K562 (cell line): ENCODE measurements around the gene ZNF17.

Source experiments
- CHD4 ChIP-seq: fragments of 200-600 bp; sonication (generic); IDR thresholded peaks from 3 replicates; pipeline ENCODE4 v1.6.1; 2012; ENCODE audit warnings: low read depth, mild to moderate bottlenecking, mixed read lengths, low read length, inconsistent platforms; ENCODE audit not compliant: insufficient read depth, insufficient replicate concordance, poor library complexity, severe bottlenecking
- DIDO1 ChIP-seq: fragments of 450-650 bp; IDR thresholded peaks from 2 replicates; pipeline ENCODE4 v1.6.1; 2016; ENCODE audit warnings: low read depth, missing biosample characterization, missing genetic modification characterization
- GATA2 ChIP-seq: sonication (generic); formaldehyde crosslinking; IDR thresholded peaks from 2 replicates; pipeline ENCODE4 v1.4.0; 2020; ENCODE audit warnings: mild to moderate bottlenecking, missing genetic modification reagents
- RFX5 ChIP-seq: IDR thresholded peaks from 2 replicates; pipeline ENCODE4 v1.6.1; 2011; ENCODE audit warnings: low read depth, mild to moderate bottlenecking, improper control_type of control experiment, low read length
- SMARCE1 ChIP-seq: fragments of 450-650 bp; IDR thresholded peaks from 2 replicates; pipeline ENCODE4 v1.7.1; 2016; ENCODE audit warnings: mild to moderate bottlenecking
- TFAM ChIP-seq: fragments of 250-450 bp; sonication (Bioruptor Pico); conservative IDR thresholded peaks from 2 replicates; pipeline ENCODE4 v1.5.0; 2021; ENCODE audit warnings: mild to moderate bottlenecking, moderate library complexity
- TF ChIP-seq, protein P1 (sequence below): fragments of 250-450 bp; sonication (Bioruptor Pico); IDR thresholded peaks from 2 replicates; pipeline ENCODE4 v1.8.0; 2021; ENCODE audit warnings: borderline replicate concordance, mild to moderate bottlenecking, moderate library complexity; ENCODE audit not compliant: poor library complexity, severe bottlenecking
- TF ChIP-seq, protein P2 (sequence below), 3 experiments: IDR thresholded peaks in 2 of 3; conservative IDR thresholded peaks in 1 of 3; 2 replicates each; pipeline ENCODE4 v1.5.1; 2011 to 2012; ENCODE audit warnings: low read length in 3 of 3, mild to moderate bottlenecking in 3 of 3, control low read depth in 2 of 3, improper control_type of control experiment in 1 of 3, inconsistent platforms in 1 of 3, low read depth in 1 of 3, mixed read lengths in 1 of 3, moderate library complexity in 1 of 3; ENCODE audit not compliant: insufficient read depth in 2 of 3
- TF ChIP-seq, protein P3 (sequence below): sonication (generic); formaldehyde crosslinking; IDR thresholded peaks from 2 replicates; pipeline ENCODE4 v1.5.0; 2020; ENCODE audit warnings: missing genetic modification reagents
- TF ChIP-seq, protein P4 (sequence below): fragments of 450-650 bp; IDR thresholded peaks from one replicate; pipeline ENCODE4 v1.6.1; 2018; ENCODE audit warnings: mild to moderate bottlenecking, moderate library complexity; ENCODE audit not compliant: partially characterized antibody
- TF ChIP-seq, protein P5 (sequence below): sonication (generic); formaldehyde crosslinking; IDR thresholded peaks from 2 replicates; pipeline ENCODE4 v1.8.0; 2022; ENCODE audit warnings: missing genetic modification reagents, mild to moderate bottlenecking, borderline replicate concordance
- TF ChIP-seq, protein P6 (sequence below): fragments of 450-650 bp; IDR thresholded peaks from 2 replicates; pipeline ENCODE4 v1.7.1; 2018; ENCODE audit warnings: mild to moderate bottlenecking, low read depth; ENCODE audit not compliant: partially characterized antibody
- TF ChIP-seq, protein P7 (sequence below): sonication (generic); formaldehyde crosslinking; IDR thresholded peaks from 2 replicates; pipeline ENCODE4 v1.9.0; 2022; ENCODE audit warnings: mild to moderate bottlenecking, missing genetic modification reagents

DNA sequence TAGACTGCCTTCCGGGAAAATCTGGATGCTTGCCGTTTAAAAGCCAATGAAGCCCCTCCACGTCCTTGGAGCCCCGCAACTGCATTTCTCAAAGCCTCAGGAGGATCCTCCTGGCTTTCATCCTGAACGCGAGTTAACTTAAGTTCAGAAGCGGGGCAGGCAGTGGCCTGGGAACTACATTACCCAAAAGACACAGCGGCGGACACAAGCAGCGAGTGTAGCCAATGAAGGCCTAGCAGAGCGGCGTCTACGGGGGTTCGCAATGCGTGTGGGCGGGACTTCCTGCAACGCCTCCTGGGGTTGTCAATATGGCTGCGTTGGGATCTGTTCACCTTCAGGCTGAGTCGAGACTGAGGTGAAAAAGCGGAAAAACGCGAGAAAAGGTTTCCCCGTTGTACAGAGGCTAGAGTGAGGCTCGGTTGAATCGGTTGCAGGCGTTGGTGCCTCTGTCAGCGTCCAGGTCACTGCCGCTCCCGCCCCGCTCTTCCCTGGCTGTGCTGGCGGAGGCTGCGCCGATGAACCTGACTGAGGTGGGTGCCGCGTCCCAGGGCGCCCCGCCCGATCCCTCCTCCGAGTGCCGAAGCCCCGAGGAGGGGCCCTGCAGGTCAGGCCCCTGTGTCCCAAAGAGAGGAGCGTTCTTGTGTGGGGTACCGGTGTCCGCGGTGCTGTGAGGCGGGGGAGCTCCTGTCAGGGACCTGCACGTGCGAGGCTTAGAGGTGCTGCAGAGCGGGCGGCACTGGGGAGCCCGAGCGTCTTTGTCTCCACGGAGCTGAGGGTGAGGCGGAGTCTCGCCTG, at the start of gene ZNF17:
- TF ChIP-seq, protein P1, sequence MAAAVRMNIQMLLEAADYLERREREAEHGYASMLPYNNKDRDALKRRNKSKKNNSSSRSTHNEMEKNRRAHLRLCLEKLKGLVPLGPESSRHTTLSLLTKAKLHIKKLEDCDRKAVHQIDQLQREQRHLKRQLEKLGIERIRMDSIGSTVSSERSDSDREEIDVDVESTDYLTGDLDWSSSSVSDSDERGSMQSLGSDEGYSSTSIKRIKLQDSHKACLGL (CRISPR knock-in tag) = no peak
- TF ChIP-seq, protein P2, sequence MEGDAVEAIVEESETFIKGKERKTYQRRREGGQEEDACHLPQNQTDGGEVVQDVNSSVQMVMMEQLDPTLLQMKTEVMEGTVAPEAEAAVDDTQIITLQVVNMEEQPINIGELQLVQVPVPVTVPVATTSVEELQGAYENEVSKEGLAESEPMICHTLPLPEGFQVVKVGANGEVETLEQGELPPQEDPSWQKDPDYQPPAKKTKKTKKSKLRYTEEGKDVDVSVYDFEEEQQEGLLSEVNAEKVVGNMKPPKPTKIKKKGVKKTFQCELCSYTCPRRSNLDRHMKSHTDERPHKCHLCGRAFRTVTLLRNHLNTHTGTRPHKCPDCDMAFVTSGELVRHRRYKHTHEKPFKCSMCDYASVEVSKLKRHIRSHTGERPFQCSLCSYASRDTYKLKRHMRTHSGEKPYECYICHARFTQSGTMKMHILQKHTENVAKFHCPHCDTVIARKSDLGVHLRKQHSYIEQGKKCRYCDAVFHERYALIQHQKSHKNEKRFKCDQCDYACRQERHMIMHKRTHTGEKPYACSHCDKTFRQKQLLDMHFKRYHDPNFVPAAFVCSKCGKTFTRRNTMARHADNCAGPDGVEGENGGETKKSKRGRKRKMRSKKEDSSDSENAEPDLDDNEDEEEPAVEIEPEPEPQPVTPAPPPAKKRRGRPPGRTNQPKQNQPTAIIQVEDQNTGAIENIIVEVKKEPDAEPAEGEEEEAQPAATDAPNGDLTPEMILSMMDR (IDR thresholded peaks at IDR 0.05 in 2 of 3, conservative IDR thresholded peaks at IDR 0.05 in 1 of 3; ENCODE audit: insufficient read depth in 2 of 3, low read depth in 1 of 3, low read length in 3 of 3) = no peak
- TF ChIP-seq, protein P3, sequence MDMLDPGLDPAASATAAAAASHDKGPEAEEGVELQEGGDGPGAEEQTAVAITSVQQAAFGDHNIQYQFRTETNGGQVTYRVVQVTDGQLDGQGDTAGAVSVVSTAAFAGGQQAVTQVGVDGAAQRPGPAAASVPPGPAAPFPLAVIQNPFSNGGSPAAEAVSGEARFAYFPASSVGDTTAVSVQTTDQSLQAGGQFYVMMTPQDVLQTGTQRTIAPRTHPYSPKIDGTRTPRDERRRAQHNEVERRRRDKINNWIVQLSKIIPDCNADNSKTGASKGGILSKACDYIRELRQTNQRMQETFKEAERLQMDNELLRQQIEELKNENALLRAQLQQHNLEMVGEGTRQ (CRISPR knock-in tag) = no peak
- peak; percentile 63; the same call in 1 of the 2 replicates for TF ChIP-seq DIDO1
- TF ChIP-seq, protein P4, sequence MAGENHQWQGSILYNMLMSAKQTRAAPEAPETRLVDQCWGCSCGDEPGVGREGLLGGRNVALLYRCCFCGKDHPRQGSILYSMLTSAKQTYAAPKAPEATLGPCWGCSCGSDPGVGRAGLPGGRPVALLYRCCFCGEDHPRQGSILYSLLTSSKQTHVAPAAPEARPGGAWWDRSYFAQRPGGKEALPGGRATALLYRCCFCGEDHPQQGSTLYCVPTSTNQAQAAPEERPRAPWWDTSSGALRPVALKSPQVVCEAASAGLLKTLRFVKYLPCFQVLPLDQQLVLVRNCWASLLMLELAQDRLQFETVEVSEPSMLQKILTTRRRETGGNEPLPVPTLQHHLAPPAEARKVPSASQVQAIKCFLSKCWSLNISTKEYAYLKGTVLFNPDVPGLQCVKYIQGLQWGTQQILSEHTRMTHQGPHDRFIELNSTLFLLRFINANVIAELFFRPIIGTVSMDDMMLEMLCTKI = no peak
- TF ChIP-seq TFAM (CRISPR knock-in tag) = no peak
- TF ChIP-seq CHD4 = no peak
- TF ChIP-seq, protein P5, sequence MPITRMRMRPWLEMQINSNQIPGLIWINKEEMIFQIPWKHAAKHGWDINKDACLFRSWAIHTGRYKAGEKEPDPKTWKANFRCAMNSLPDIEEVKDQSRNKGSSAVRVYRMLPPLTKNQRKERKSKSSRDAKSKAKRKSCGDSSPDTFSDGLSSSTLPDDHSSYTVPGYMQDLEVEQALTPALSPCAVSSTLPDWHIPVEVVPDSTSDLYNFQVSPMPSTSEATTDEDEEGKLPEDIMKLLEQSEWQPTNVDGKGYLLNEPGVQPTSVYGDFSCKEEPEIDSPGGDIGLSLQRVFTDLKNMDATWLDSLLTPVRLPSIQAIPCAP (CRISPR knock-in tag) = no peak
- TF ChIP-seq RFX5 = no peak
- no peak for TF ChIP-seq SMARCE1
- TF ChIP-seq, protein P6, sequence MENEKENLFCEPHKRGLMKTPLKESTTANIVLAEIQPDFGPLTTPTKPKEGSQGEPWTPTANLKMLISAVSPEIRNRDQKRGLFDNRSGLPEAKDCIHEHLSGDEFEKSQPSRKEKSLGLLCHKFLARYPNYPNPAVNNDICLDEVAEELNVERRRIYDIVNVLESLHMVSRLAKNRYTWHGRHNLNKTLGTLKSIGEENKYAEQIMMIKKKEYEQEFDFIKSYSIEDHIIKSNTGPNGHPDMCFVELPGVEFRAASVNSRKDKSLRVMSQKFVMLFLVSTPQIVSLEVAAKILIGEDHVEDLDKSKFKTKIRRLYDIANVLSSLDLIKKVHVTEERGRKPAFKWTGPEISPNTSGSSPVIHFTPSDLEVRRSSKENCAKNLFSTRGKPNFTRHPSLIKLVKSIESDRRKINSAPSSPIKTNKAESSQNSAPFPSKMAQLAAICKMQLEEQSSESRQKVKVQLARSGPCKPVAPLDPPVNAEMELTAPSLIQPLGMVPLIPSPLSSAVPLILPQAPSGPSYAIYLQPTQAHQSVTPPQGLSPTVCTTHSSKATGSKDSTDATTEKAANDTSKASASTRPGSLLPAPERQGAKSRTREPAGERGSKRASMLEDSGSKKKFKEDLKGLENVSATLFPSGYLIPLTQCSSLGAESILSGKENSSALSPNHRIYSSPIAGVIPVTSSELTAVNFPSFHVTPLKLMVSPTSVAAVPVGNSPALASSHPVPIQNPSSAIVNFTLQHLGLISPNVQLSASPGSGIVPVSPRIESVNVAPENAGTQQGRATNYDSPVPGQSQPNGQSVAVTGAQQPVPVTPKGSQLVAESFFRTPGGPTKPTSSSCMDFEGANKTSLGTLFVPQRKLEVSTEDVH = no peak
- TF ChIP-seq, protein P7, sequence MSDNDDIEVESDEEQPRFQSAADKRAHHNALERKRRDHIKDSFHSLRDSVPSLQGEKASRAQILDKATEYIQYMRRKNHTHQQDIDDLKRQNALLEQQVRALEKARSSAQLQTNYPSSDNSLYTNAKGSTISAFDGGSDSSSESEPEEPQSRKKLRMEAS (CRISPR knock-in tag) = peak; percentile 47; the same call in 1 of the 2 replicates
- no peak for TF ChIP-seq GATA2 (CRISPR knock-in tag)
